Embryonic facial prominence (tissue), 1 donor: ENCODE measurements around the gene SHC3.

Experiments used
- DNase-seq: peaks from one replicate; pipeline ENCODE4 v3.0.0-alpha.2; 2016; ENCODE audit errors: extremely low spot score

The SHC3 gene

DNA sequence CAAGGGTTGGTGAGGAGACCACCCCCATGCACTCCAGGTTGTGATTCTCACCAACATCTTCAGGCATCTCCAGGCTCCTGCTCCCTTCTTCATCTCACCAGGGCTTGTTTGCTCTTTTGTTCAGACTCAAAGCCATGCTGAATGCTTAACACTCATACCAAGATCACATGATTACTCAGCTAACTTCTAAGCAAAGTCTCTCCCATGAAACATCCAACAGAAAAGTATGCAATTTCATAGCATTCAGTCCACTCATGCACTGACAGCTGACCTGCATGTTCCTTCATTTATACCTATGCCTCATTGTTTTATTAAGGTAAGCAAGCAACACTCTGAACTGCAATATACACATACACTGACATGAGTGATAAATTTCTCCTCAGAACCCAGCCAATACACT is 69.0 kb downstream of the SHC3 start:
- DNase-seq, result no peak

GRCh38 chr9:89107406-89107805 is 71.2 kb downstream of the SHC3 start:
- no peak for DNase-seq

- DNase-seq, result no peak
Observed at GRCh38 chr9:89106224-89106851, 72.3 kb downstream of the SHC3 start.

- no peak for DNase-seq
Observed at GRCh38 chr9:89104821-89105220, 73.8 kb downstream of the SHC3 start.

- DNase-seq, result no peak
Observed at GRCh38 chr9:89097219-89097618, 81.4 kb downstream of the SHC3 start.

DNA sequence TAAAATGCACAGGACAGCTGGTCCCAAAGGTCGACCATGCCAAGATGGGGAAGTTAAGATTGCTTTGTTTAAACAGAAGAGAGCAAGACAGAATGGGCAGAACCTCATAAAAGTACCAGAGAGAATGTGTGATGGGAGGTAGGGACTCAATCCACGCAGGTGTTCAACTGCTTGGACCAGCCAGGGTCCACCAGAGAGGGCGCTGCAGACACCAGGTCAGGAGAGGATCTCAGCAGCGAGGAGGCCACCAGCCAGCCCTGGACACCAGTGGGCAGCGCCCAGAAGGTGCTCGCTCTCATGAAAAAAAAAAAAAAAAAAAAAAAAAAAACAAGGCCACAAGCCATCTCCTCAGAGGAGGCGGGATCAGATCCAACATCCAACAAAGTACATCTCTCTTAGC is 81.8 kb downstream of the SHC3 start:
- DNase-seq, result no peak

GRCh38 chr9:89095761-89096528 is 82.7 kb downstream of the SHC3 start:
- DNase-seq, result no peak

DNA sequence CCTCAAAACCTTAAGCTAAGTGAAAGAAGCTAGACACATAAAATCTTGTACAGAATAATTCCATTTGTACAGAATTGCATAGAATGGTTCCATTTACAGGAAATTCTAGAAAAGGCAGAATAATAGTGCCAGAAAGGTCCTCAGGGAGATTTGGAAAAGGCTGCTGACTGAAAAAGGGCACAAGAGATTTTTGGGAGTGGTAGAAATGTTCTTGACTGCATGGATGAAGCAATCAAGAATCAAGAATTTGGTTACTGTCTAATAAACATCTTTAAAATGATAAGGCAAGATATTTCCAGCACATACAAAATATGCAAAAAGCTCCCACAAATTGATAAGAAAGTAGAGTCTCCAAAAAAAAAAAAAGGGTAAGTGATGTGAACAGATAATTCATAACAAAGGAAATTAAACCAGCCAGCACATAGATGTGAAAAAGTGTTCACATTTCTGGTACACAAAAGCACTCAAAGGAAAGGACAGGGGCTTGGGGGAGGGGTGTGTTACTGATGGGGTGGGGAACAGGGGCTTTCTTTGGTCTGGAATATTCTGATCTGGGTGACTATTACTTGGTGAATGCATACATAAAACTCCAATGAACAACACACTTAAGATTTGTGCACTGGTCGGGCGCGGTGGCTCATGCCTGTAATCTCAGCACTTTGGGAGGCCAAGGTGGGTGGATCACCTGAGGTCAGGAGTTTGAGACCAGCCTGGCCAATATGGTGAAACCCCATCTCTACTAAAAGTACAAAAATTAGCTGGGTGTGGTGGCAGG is 85.2 kb downstream of the SHC3 start:
- DNase-seq, result no peak

DNA sequence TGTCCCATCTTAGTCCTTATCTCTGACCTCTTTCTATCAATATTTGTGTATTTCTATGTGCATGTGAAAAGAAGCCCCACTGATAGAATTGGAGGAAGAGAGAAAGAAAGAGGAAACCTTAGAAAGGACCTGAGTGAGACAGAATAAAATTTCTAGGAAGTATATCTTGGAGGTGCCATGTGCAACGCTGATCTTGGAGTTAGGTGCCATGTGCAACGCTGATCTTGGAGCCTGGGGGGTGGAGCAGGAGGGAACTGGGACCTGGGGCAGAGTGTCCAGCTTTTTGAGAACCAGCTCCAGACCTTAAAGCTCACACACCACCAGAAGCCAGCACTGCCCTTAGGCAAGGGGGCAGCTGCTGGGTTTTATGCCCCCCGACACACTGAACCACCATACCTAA is 89.4 kb downstream of the SHC3 start:
- DNase-seq, result no peak

- no peak for DNase-seq
Observed at GRCh38 chr9:89083626-89084025, 95.0 kb downstream of the SHC3 start.

GRCh38 chr9:89080193-89080592 is 98.4 kb downstream of the SHC3 start:
- no peak for DNase-seq

DNA sequence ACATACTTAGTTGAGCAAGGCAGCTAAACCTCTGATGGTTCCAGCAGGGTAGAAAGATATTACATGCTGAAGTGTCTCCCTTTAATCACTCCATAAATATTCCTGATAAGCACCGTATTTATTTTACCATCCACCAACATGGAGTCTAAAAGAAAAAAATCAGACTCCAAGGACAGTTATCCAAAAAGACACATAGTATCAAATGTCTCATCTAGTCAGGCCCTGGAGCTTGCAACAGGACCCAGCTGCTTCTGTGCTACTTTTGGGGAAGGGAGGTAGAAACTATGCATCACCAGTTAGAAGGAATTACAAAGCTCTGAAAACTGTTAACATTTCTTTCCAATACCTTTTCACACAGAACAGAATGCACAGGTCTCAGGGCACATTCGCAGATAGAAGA is 99.2 kb downstream of the SHC3 start:
- DNase-seq, result no peak

GRCh38 chr9:89078860-89079259 is 99.8 kb downstream of the SHC3 start:
- DNase-seq, result no peak

DNA sequence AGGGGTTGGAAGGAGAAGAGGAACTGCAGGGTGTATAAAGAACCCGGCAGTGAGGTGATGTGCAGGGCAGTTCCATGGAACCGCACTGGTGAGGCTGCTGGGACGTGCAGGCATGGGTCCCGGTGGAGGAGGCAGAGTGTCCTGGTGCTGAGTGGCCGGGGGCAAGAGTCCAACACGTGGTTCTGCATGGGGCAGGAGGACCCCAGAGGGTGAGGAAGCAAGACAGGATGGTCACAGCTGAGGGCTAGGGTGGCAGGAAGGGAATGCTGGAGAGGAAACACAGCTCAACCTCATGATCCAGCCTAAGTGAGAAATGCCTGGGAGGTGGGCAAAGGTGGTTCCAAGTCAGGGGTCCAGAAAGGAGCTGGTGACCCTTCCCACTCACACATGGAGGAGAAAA is 100.2 kb downstream of the SHC3 start:
- no peak for DNase-seq

GRCh38 chr9:89077519-89077918 is 101.1 kb downstream of the SHC3 start:
- DNase-seq, result no peak

GRCh38 chr9:89073397-89073796 is 105.2 kb downstream of the SHC3 start:
- no peak for DNase-seq

DNA sequence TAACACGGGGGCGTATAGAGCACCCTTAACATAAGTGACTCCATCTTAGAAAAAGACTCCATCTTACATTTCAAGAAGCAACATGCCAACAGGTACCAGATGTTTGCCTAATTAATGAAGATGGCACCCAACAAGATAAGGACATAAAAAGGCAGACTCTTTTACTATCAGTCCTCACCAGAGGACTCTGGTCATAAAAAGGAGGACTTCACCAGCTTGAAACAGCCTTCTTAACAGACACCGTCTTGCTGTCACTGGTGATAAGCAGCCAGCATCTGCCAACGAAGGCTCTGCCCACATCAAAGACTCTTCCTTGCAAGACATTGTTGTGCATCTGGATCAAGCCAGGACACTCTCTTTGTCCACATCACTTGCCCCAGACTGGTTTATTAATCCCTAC is 107.0 kb downstream of the SHC3 start:
- DNase-seq, result no peak

DNA sequence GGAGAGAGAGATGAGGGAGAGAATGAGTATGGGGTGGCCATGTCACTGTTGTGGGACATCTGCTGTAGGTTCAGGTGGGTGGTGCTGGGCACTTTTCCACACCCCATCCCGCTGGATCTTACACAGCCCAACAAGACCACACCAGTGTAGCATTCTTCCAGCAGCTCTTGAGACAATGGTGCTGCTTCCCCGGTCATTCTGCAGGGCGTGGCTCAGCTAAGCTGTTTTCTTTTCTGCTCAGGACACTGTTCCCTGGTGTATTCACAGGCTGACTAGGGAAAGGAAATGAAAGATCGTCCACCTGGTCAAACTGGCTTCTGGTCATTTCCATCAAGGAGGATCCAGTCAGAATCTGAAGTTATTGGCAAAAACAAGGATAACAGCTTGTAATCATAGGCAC is 111.8 kb downstream of the SHC3 start:
- DNase-seq, result no peak

DNA sequence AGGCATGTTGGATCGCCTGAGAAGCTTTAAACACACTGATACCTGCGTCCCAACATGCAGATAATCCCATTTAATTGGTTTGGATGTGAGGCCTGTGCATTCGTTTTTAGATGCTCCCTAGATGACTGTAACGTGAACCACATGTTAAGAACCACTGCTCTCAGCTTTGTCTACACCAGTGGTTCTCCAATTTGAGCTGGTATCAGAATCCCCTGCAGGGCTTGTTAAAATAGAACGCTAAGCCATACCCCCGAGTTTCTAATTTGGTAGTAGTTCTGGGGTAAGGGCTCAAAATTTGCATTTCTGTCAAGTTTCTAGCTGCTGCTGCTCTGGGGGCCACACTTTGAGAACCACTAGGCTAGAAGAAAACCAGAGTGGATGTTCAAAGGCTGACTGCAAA is 112.7 kb downstream of the SHC3 start:
- no peak for DNase-seq

DNA sequence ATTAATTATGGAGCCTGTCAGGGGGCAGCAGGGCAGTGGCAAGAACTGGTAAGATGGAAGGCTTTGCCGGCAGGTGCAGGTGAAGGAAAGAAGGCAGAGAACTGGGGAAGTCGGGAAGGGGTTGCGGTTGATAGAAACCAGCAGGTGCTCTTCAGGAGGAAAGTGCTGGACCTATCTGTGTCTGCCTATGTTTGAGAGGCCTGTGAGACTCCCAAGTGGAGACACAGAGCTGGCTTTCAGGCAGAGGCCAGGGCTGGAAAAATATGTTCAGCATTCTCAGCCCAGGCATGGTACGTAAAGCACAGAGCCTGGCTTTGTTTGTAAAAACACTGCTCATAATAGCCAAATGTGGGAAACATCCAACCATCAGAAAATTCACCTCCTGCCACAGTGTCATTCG is 117.8 kb downstream of the SHC3 start:
- DNase-seq, result no peak

DNA sequence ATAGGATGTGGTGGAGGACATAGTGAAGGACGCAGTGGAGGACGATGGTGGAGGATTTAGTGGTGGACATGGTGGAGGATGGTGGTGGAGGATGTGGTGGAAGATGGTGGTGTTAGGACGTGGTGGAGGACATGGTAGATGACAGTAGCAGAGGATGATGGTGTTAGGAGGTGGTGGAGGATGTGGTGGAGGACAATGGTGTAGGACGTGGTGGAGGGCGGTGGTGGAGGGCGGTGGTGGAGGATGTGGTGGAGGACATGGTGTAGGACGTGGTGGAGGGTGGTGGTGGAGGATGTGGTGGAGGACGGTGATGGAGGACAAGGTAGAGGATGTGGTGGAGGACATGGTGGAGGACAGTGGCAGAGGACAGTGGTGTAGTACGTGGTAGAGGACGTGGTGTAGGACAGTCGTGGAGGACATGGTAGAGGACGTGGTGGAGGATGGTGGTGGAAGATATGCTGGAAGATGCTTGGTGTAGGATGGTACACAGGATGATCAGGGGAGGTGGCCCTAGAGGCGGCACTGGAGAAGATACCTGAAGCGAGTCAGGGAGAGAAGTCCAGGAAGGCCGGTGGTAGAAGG is 118.6 kb downstream of the SHC3 start:
- DNase-seq, result no peak

- DNase-seq, result no peak
Observed at GRCh38 chr9:89058906-89059305, 119.7 kb downstream of the SHC3 start.
